COLO829 (cell line): ENCODE measurements around the gene PARD6B.
"Not testable (repeated sequence)": the region's sequence is repeated elsewhere in the genome, so short reads cannot be mapped to it uniquely, and the experiment has no call there.

ENCODE experiments used
- DNase-seq: peaks from one replicate; pipeline ENCODE4 v3.0.0; 2012; ENCODE audit warnings: low spot score

PARD6B gene

GRCh38 chr20:50731055-50731929 lies at the start of gene PARD6B:
Gene PARD6B (plus strand): TSS chr20:50731580. CDS start chr20:50731787, 207 bp downstream.
- peak; percentile 99 for DNase-seq

- no peak for DNase-seq
Observed at GRCh38 chr20:50682065-50682464, 49.3 kb upstream of the PARD6B start.

GRCh38 chr20:50682947-50683530 lies 48.3 kb upstream of the PARD6B start:
- no peak for DNase-seq

GRCh38 chr20:50683570-50683969 lies 47.8 kb upstream of the PARD6B start:
- no peak for DNase-seq

- no peak for DNase-seq
Observed at GRCh38 chr20:50686821-50687220, 44.6 kb upstream of the PARD6B start.

- DNase-seq = no peak
Observed at GRCh38 chr20:50688256-50688975, 43.0 kb upstream of the PARD6B start.

- no peak for DNase-seq
Observed at GRCh38 chr20:50689864-50690649, 41.3 kb upstream of the PARD6B start.

- no peak for DNase-seq
Observed at GRCh38 chr20:50690650-50691572, 40.5 kb upstream of the PARD6B start, which contains the start of gene RIPOR3. Gene RIPOR3 (minus strand): TSS chr20:50691542. CDS start chr20:50691128, 414 bp downstream.

GRCh38 chr20:50691573-50692551 lies 39.5 kb upstream of the PARD6B start:
- DNase-seq = no peak

GRCh38 chr20:50692552-50692933 lies 38.8 kb upstream of the PARD6B start:
- DNase-seq = no peak

GRCh38 chr20:50693001-50693400 lies 38.4 kb upstream of the PARD6B start:
- DNase-seq = no peak

- DNase-seq = no peak
Observed at GRCh38 chr20:50694379-50695134, 36.8 kb upstream of the PARD6B start.

GRCh38 chr20:50695135-50695872 lies 36.1 kb upstream of the PARD6B start:
- DNase-seq = peak; percentile 71

- not testable (repeated sequence) for DNase-seq
Observed at GRCh38 chr20:50698255-50698654, 33.1 kb upstream of the PARD6B start.

- no peak for DNase-seq
Observed at GRCh38 chr20:50699688-50700087, 31.7 kb upstream of the PARD6B start.

- DNase-seq = no peak
Observed at GRCh38 chr20:50701041-50701963, 30.1 kb upstream of the PARD6B start.
